ENCODE measurements around the gene ERN1. TPM values are rescaled to one million over a fixed set of nuclear protein-coding genes. Genes with fewer than 3 reads are reported as not detected.

The ERN1 gene
- total and polyA plus RNA-seq, 2 of the 13 experiments (the other 11 are each of a cell fraction or from before 2014, with no cell fraction given) = 6.0 to 12.7 TPM

GRCh38 chr17:64024781-64025731, 104.9 kb downstream of the ERN1 start:
- no TSS peak for BruUV-seq (replicated peaks)
- Histone ChIP-seq H3K27me3 (ENCODE audit: control insufficient read depth in 1 of 2, insufficient read depth in 2 of 2, low read length in 2 of 2) (no peaks in the 10 kb centered on the region; a peak in 1 of 5 replicates), H3K4me3 (replicated peaks in 1 of 3; ENCODE audit: insufficient read depth in 1 of 3, low read depth in 2 of 3, low read length in 3 of 3) (no peak overlapping the region), H2AFZ (ENCODE audit: low read length) (no peak overlapping the region), H3K9ac (ENCODE audit: insufficient read depth, low read depth, low read length) (no peak overlapping the region), H3K79me2 (ENCODE audit: insufficient read depth, low read length) (no peaks in the 10 kb centered on the region), H3K36me3 (replicated peaks in 1 of 2; ENCODE audit: control insufficient read depth in 1 of 2, insufficient read depth in 2 of 2, low read length in 2 of 2) (no peaks in the 10 kb centered on the region), H3K4me2 (ENCODE audit: low read depth, low read length) (peak overlapping the region; percentile 76; the same call in 1 of the 2 replicates), H4K20me1 (ENCODE audit: insufficient read depth, low read length) (no peaks in the 10 kb centered on the region), H3K27ac (ENCODE audit: extremely low read length, insufficient read depth, low read length) (no peak overlapping the region), H3K4me1 (ENCODE audit: insufficient read depth, low read length) (peaks cover 59% of the 10 kb centered on the region), H3K9me3 (ENCODE audit: low read length) (no peaks in the 10 kb centered on the region)
- intact Hi-C loops (cut with micrococcal nuclease; ENCODE audit: unreplicated experiment) (loop anchor here (5.0 kb wide), 1 partner anchor 108 kb away; the partner anchor contains the start of gene GH1), in situ Hi-C loops (cut with HindIII; ENCODE audit: extremely low pct_ligation_motif_present, low pct_unique_long_range_greater_than_20kb) (loop anchor here (5.0 kb wide), 1 partner anchor 107 kb away; the partner anchor contains the start of gene ERN1)
- ChIA-PET CTCF (ENCODE audit: low intra/inter-chr PET ratio, low total read pairs) (interaction anchor here (1.2 to 2.4 kb wide), 4 partner anchors 79 to 113 kb away, joined by 4 to 10 read pairs (median 10); partner anchors contain the start of genes CSHL1 and GH1), POLR2A (interaction anchor here (0.7 to 1.8 kb wide), 5 partner anchors 17 to 120 kb away, joined by 3 to 9 read pairs (median 3); no protein-coding TSS in a partner anchor)
- FAIRE-seq (no peak), ATAC-seq (peak; percentile 6; the same call in 2 of the 3 replicates), DNase-seq (ENCODE audit: low spot score) (no peak)
- 47% methylated on average over 19 of the region's 19 CpGs for WGBS (ENCODE audit: low lambda C conversion rate)
- TF ChIP-seq ZNF510 (CRISPR knock-in tag; IDR thresholded peaks at IDR 0.05; ENCODE audit: low read depth) (no peak), HDAC1 (CRISPR knock-in tag; IDR thresholded peaks at IDR 0.05) (0 out of 2 replicates have a peak, but pooled peaks have one; percentile 19), NCOA2 (CRISPR knock-in tag; IDR thresholded peaks at IDR 0.05) (no peak), TERF1 (CRISPR knock-in tag; IDR thresholded peaks at IDR 0.05) (no peak), ZNF335 (CRISPR knock-in tag; IDR thresholded peaks at IDR 0.05) (0 out of 2 replicates have a peak, but pooled peaks have one; percentile 18), ZMYM4 (CRISPR knock-in tag; IDR thresholded peaks at IDR 0.05) (no peak), THRA (CRISPR knock-in tag; IDR thresholded peaks at IDR 0.05; ENCODE audit: borderline replicate concordance) (no peak), PATZ1 (CRISPR knock-in tag; IDR thresholded peaks at IDR 0.05) (no peak), HNF4G (IDR thresholded peaks at IDR 0.05; ENCODE audit: borderline replicate concordance, low read depth, low read length) (no peak), HNF4G (CRISPR knock-in tag; IDR thresholded peaks at IDR 0.05; ENCODE audit: borderline replicate concordance, low read depth) (0 out of 2 replicates have a peak, but pooled peaks have one; percentile 11), RNF2 (conservative IDR thresholded peaks at IDR 0.05; ENCODE audit: low read depth) (no peak), HOXA3 (CRISPR knock-in tag; IDR thresholded peaks at IDR 0.05) (no peak), NR3C1 (CRISPR knock-in tag; IDR thresholded peaks at IDR 0.05) (no peak), ZBTB3 (CRISPR knock-in tag; IDR thresholded peaks at IDR 0.05; ENCODE audit: borderline replicate concordance, low read depth) (no peak), PHF8 (CRISPR knock-in tag; IDR thresholded peaks at IDR 0.05) (no peak), ZNF501 (CRISPR knock-in tag; IDR thresholded peaks at IDR 0.05) (no peak), SNAPC2 (CRISPR knock-in tag; IDR thresholded peaks at IDR 0.05) (no peak), DNMT3B (CRISPR knock-in tag; conservative IDR thresholded peaks at IDR 0.05) (no peak)

Data from HepG2 (cell line).